K562 (cell line): ENCODE results near the gene HPDL. TPM values are rescaled to one million over a fixed set of nuclear protein-coding genes. Genes with fewer than 3 reads are reported as not detected.

Experiments
- ATAC-seq: fragments of 200-7000 bp; cut with Tn5 transposase; 3 replicates; pipeline ENCODE4 v1.9.1; 2020; ENCODE audit warnings: moderate library complexity
- BruUV-seq: library from RNA; stranded (reverse); fragments of 400-500 nt; replicated peaks from 2 replicates; lab custom pipeline; 2021; lab: Mats Ljungman, UMichigan
- CTCF ChIA-PET: fragments of 300-600 bp; formaldehyde crosslinking; extraction: SDS; loops from one replicate; lab custom pipeline; 2021; ENCODE audit warnings: low intra/inter-chr PET ratio; lab: Yijun Ruan, JAX
- POLR2A ChIA-PET: fragments of 300-600, 350-650 bp; sonication (Branson Sonifier 250); formaldehyde crosslinking; extraction: SDS; loops from one replicate; lab custom pipeline; 2021; ENCODE audit warnings: antibody characterized with exemption, inconsistent platforms; lab: Yijun Ruan, JAX
- DNase-seq, 4 experiments: peaks; one replicate each; pipeline versions ENCODE4 v3.0.0 to v3.0.0-alpha.2; 2011 to 2018; ENCODE audit warnings: low spot score in 3 of 4, mixed read lengths in 3 of 4; ENCODE audit errors: extremely low read depth in 1 of 4
- FAIRE-seq: peaks from 2 replicates; lab custom pipeline; 2011; peaks lifted over from hg19 to GRCh38; lab: Jason Lieb, UNC
- H2AFZ ChIP-seq: 2 replicates; pipeline ENCODE4 v1.6.0; 2011; ENCODE audit warnings: low read depth, low read length, control low read depth, inconsistent platforms
- H3K27ac ChIP-seq: fragments of 200-600 bp; 3 replicates; pipeline ENCODE4 v1.8.0; 2011; ENCODE audit warnings: low read depth, mild to moderate bottlenecking, control low read depth, inconsistent platforms, low read length, moderate library complexity, mixed read lengths; ENCODE audit errors: extremely low read depth
- H3K27me3 ChIP-seq, 2 experiments: fragments of 300-600 bp in 1 of 2; 2 replicates in 1 of 2; 3 replicates in 1 of 2; pipeline versions ENCODE4 v1.6.0 to v1.8.0; 2011; ENCODE audit warnings: inconsistent platforms in 2 of 2, low read length in 2 of 2, mild to moderate bottlenecking in 1 of 2, mixed read lengths in 1 of 2, moderate library complexity in 1 of 2; ENCODE audit not compliant: control insufficient read depth in 2 of 2, insufficient read depth in 2 of 2
- H3K36me3 ChIP-seq: fragments of 300-600 bp; 3 replicates; pipeline ENCODE4 v1.8.0; 2011; ENCODE audit warnings: mild to moderate bottlenecking, low read length, inconsistent platforms; ENCODE audit not compliant: control insufficient read depth, insufficient read depth
- H3K4me1 ChIP-seq, 2 experiments: fragments of 200-600 bp in 1 of 2; replicated peaks in 1 of 2; 2 replicates in 1 of 2; 3 replicates in 1 of 2; pipeline versions ENCODE4 v1.5.1 to v1.8.0; 2011; ENCODE audit warnings: inconsistent platforms in 2 of 2, low read length in 2 of 2, mild to moderate bottlenecking in 1 of 2, mixed read lengths in 1 of 2, moderate library complexity in 1 of 2; ENCODE audit not compliant: control insufficient read depth in 2 of 2, insufficient read depth in 2 of 2
- H3K4me2 ChIP-seq: 2 replicates; pipeline ENCODE4 v1.6.1; 2011; ENCODE audit warnings: low read length, control low read depth, inconsistent platforms, mixed read lengths; ENCODE audit not compliant: insufficient read depth
- H3K4me3 ChIP-seq: fragments of 200-600 bp; sonication (generic), shearing (Covaris generic); 2 replicates; pipeline ENCODE4 v1.5.1; 2016; ENCODE audit warnings: control low read depth, inconsistent platforms
- H3K79me2 ChIP-seq: fragments of 200-600 bp; 3 replicates; pipeline ENCODE4 v1.8.0; 2011; ENCODE audit warnings: low read length, inconsistent platforms; ENCODE audit not compliant: control insufficient read depth, insufficient read depth
- H3K9ac ChIP-seq, 2 experiments: 2 replicates each; pipeline versions ENCODE4 v1.6.0 to v1.6.1; 2011; ENCODE audit warnings: low read depth in 2 of 2, low read length in 2 of 2, control low read depth in 1 of 2, inconsistent platforms in 1 of 2, mild to moderate bottlenecking in 1 of 2, mixed read lengths in 1 of 2; ENCODE audit not compliant: insufficient read depth in 1 of 2
- H3K9me1 ChIP-seq: one replicate; pipeline ENCODE4 v1.6.0; 2011; ENCODE audit warnings: inconsistent platforms, mild to moderate bottlenecking, low read length, moderate library complexity; ENCODE audit not compliant: control insufficient read depth, insufficient read depth
- H3K9me3 ChIP-seq: replicated peaks from 2 replicates; pipeline ENCODE4 v1.5.1; 2011; ENCODE audit warnings: low read depth, low read length, inconsistent platforms; ENCODE audit not compliant: control insufficient read depth, insufficient read depth
- H4K20me1 ChIP-seq: replicated peaks from 2 replicates; pipeline ENCODE4 v1.6.1; 2011; ENCODE audit warnings: low read length, inconsistent platforms, mixed read lengths; ENCODE audit not compliant: control insufficient read depth, insufficient read depth
- EP300 ChIP-seq: IDR thresholded peaks from 2 replicates; pipeline ENCODE4 v1.6.1; 2012; ENCODE audit warnings: low read length, improper control_type of control experiment
- GATA2 ChIP-seq: sonication (generic); formaldehyde crosslinking; IDR thresholded peaks from 2 replicates; pipeline ENCODE4 v1.4.0; 2020; ENCODE audit warnings: mild to moderate bottlenecking, missing genetic modification reagents
- MCM2 ChIP-seq: fragments of 450-650 bp; IDR thresholded peaks from 2 replicates; pipeline ENCODE4 v1.6.1; 2017; ENCODE audit warnings: low read depth, mild to moderate bottlenecking
- MTF1 ChIP-seq: fragments of 250-450 bp; sonication (Bioruptor Pico); IDR thresholded peaks from 2 replicates; pipeline ENCODE4 v1.9.0; 2021; ENCODE audit warnings: moderate library complexity, mild to moderate bottlenecking, inconsistent platforms, borderline replicate concordance
- RFX7 ChIP-seq: fragments of 250-450 bp; sonication (Bioruptor Pico); IDR thresholded peaks from 2 replicates; pipeline ENCODE4 v1.5.1; 2021; ENCODE audit warnings: mild to moderate bottlenecking
- SIX5 ChIP-seq, 2 experiments: IDR thresholded peaks; 2 replicates each; pipeline ENCODE4 v1.6.1; 2011; ENCODE audit warnings: low read length in 2 of 2, borderline replicate concordance in 1 of 2, low read depth in 1 of 2, mild to moderate bottlenecking in 1 of 2, moderate library complexity in 1 of 2; ENCODE audit not compliant: insufficient read depth in 1 of 2
- SRSF1 ChIP-seq: fragments of 200-400 bp; formaldehyde crosslinking; IDR thresholded peaks from 2 replicates; pipeline ENCODE4 v1.6.1; 2017; ENCODE audit warnings: mild to moderate bottlenecking, low read depth, low read length, moderate library complexity
- ZNF184 ChIP-seq: sonication (generic); formaldehyde crosslinking; IDR thresholded peaks from 2 replicates; pipeline ENCODE4 v1.5.0; 2020; ENCODE audit warnings: missing genetic modification reagents
- ZNF253 ChIP-seq: fragments of 250-450 bp; sonication (Bioruptor Pico); conservative IDR thresholded peaks from 2 replicates; pipeline ENCODE4 v1.6.1; 2021; ENCODE audit warnings: mild to moderate bottlenecking
- ZNF3 ChIP-seq: fragments of 250-450 bp; sonication (Bioruptor Pico); IDR thresholded peaks from 2 replicates; pipeline ENCODE4 v1.5.0; 2021; ENCODE audit warnings: mild to moderate bottlenecking, moderate library complexity
- ZNF551 ChIP-seq: fragments of 250-450 bp; sonication (Bioruptor Pico); IDR thresholded peaks from 2 replicates; pipeline ENCODE4 v1.5.0; 2021; ENCODE audit warnings: mild to moderate bottlenecking, moderate library complexity
- ZNF57 ChIP-seq: fragments of 450-650 bp; formaldehyde crosslinking; IDR thresholded peaks from 2 replicates; pipeline ENCODE4 v1.4.0; 2020; ENCODE audit warnings: mild to moderate bottlenecking, moderate library complexity
- WGBS: fragments of 100-300 bp; shearing (Covaris generic); methylation state at CpG from one replicate; pipeline ENCODE4 v1.1.6; 2016; ENCODE audit warnings: low coverage, mixed read lengths; ENCODE audit not compliant: insufficient coverage; ENCODE audit errors: missing lambda C conversion rate; 5-methylcytosine and 5-hydroxymethylcytosine counted together
- in situ Hi-C: fragments of 300-500 bp; cut with MboI; formaldehyde crosslinking; loops from 4 replicates; pipeline ENCODE4 v1.15.0; 2018; ENCODE audit warnings: inconsistent platforms, mixed read lengths
- intact Hi-C: fragments of 100-400 bp; cut with micrococcal nuclease; formaldehyde crosslinking; loops from 2 replicates; pipeline ENCODE4 v1.14.2; 2022
- polyA plus RNA-seq, 8 experiments: library from polyadenylated mRNA; depleted of rRNA in 4 of 8; stranded (reverse) in 5 of 8; unstranded in 3 of 8; fragments of >200 nt; fragmentation: Nextera tagmentation in 2 of 8; fragmentation: Illumina TruSeq in 1 of 8; extraction: Ambion mirVana in 2 of 8; extraction: Trizol in 1 of 8; gene quantifications; 2 replicates each; pipeline versions ENCODE4 v1.2.1 to v1.2.3, GENCODE V29; 2011 to 2014; ENCODE audit warnings: inconsistent platforms in 1 of 8, missing spikeins in 1 of 8
- total RNA-seq, 7 experiments: library from RNA; depleted of rRNA in 6 of 7; stranded (reverse); fragments of >200 nt in 6 of 7; fragmentation: Illumina TruSeq in 2 of 7; extraction: Trizol in 2 of 7; gene quantifications; 2 replicates each; pipeline versions ENCODE4 v1.2.1 to v1.2.3, GENCODE V29; 2011 to 2021; ENCODE audit warnings: low replicate concordance in 1 of 7
- TF ChIP-seq, protein P1 (sequence below): fragments of 450-650 bp; formaldehyde crosslinking; IDR thresholded peaks from 2 replicates; pipeline ENCODE4 v1.4.0; 2022; ENCODE audit warnings: missing genetic modification characterization
- TF ChIP-seq, protein P2 (sequence below): IDR thresholded peaks from 2 replicates; pipeline ENCODE4 v1.6.1; 2011; ENCODE audit warnings: borderline replicate concordance, low read depth, mild to moderate bottlenecking, moderate library complexity, low read length; ENCODE audit not compliant: insufficient read depth, poor library complexity, severe bottlenecking
- TF ChIP-seq, protein P3 (sequence below): sonication (generic); IDR thresholded peaks from 2 replicates; pipeline ENCODE4 v1.6.1; 2016
- TF ChIP-seq, protein P4 (sequence below): fragments of 250-450 bp; sonication (Bioruptor Pico); IDR thresholded peaks from 2 replicates; pipeline ENCODE4 v1.4.0; 2020; ENCODE audit warnings: mild to moderate bottlenecking, moderate library complexity

The HPDL gene
- total and polyA plus RNA-seq, 9 of the 15 experiments (the other 6 are each of a cell fraction or from before 2014, with no cell fraction given): not detected

DNA sequence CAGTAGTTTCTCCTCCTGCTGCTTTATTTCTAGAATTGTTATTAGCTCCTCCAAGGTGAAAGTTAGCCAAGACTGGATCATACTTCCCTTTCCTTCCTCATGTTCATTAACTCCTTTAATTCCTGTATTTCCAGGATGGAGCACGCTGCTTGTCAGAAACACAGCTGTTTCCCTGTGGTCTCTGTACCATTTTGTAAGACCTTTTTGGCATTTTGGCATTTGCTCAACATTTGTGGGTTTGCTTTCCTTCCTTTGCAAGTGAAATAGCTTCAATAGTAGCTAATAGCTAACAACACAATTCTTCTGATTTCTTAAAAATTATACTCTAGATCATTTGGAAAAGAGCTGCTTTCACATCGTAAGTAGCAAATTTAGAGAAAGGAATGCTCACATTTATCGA is 44.3 kb upstream of the HPDL start:
- Histone ChIP-seq H3K4me1 (no peaks in the 10 kb centered on the region; a peak in 2 of 5 replicates), H3K4me3 (no peak overlapping the region), H3K9me1 (no peaks in the 10 kb centered on the region), H4K20me1 (no peaks in the 10 kb centered on the region), H2AFZ (peak overlapping the region; percentile 56; the same call in 1 of the 2 replicates), H3K27me3 (no peaks in the 10 kb centered on the region), H3K9ac (no peak overlapping the region), H3K9me3 (peaks cover 7% of the 10 kb centered on the region; the same call in 1 of the 2 replicates), H3K27ac (no peak overlapping the region), H3K4me2 (no peak overlapping the region), H3K79me2 (no peaks in the 10 kb centered on the region), H3K36me3 (no peaks in the 10 kb centered on the region)
- FAIRE-seq (no peak), ATAC-seq (no peak), DNase-seq (no peak)
- ChIA-PET POLR2A (interaction anchor here (0.7 to 1.2 kb wide), 2 partner anchors 10 to 75 kb away, joined by 3 read pairs; partner anchors contain the start of gene ZSWIM5), CTCF (no interaction called here)
- TF ChIP-seq ZNF184 (CRISPR knock-in tag): no peak
- TF ChIP-seq ZNF3 (CRISPR knock-in tag): no peak
- no peak for TF ChIP-seq SIX5 (IDR thresholded peaks at IDR 0.05; ENCODE audit: borderline replicate concordance in 1 of 2, insufficient read depth in 1 of 2, low read depth in 1 of 2, low read length in 2 of 2)
- no peak for TF ChIP-seq RFX7
- TF ChIP-seq, protein P1, sequence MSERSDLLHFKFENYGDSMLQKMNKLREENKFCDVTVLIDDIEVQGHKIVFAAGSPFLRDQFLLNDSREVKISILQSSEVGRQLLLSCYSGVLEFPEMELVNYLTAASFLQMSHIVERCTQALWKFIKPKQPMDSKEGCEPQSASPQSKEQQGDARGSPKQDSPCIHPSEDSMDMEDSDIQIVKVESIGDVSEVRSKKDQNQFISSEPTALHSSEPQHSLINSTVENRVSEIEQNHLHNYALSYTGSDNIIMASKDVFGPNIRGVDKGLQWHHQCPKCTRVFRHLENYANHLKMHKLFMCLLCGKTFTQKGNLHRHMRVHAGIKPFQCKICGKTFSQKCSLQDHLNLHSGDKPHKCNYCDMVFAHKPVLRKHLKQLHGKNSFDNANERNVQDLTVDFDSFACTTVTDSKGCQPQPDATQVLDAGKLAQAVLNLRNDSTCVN (CRISPR knock-in tag): no peak
- no peak for TF ChIP-seq ZNF57
- TF ChIP-seq EP300: no peak
- no peak for TF ChIP-seq MCM2
- TF ChIP-seq SRSF1: no peak
- TF ChIP-seq, protein P2, sequence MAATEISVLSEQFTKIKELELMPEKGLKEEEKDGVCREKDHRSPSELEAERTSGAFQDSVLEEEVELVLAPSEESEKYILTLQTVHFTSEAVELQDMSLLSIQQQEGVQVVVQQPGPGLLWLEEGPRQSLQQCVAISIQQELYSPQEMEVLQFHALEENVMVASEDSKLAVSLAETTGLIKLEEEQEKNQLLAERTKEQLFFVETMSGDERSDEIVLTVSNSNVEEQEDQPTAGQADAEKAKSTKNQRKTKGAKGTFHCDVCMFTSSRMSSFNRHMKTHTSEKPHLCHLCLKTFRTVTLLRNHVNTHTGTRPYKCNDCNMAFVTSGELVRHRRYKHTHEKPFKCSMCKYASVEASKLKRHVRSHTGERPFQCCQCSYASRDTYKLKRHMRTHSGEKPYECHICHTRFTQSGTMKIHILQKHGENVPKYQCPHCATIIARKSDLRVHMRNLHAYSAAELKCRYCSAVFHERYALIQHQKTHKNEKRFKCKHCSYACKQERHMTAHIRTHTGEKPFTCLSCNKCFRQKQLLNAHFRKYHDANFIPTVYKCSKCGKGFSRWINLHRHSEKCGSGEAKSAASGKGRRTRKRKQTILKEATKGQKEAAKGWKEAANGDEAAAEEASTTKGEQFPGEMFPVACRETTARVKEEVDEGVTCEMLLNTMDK: no peak
- TF ChIP-seq, protein P3, sequence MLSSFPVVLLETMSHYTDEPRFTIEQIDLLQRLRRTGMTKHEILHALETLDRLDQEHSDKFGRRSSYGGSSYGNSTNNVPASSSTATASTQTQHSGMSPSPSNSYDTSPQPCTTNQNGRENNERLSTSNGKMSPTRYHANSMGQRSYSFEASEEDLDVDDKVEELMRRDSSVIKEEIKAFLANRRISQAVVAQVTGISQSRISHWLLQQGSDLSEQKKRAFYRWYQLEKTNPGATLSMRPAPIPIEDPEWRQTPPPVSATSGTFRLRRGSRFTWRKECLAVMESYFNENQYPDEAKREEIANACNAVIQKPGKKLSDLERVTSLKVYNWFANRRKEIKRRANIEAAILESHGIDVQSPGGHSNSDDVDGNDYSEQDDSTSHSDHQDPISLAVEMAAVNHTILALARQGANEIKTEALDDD: no peak
- TF ChIP-seq, protein P4, sequence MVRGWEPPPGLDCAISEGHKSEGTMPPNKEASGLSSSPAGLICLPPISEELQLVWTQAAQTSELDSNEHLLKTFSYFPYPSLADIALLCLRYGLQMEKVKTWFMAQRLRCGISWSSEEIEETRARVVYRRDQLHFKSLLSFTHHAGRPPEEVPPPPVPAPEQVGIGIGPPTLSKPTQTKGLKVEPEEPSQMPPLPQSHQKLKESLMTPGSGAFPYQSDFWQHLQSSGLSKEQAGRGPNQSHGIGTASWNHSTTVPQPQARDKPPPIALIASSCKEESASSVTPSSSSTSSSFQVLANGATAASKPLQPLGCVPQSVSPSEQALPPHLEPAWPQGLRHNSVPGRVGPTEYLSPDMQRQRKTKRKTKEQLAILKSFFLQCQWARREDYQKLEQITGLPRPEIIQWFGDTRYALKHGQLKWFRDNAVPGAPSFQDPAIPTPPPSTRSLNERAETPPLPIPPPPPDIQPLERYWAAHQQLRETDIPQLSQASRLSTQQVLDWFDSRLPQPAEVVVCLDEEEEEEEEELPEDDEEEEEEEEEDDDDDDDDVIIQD (CRISPR knock-in tag): no peak
- TF ChIP-seq MTF1: no peak
- no peak for TF ChIP-seq ZNF253 (CRISPR knock-in tag)
- TF ChIP-seq ZNF551 (CRISPR knock-in tag): no peak
- TF ChIP-seq GATA2 (CRISPR knock-in tag): no peak
- no TSS peak for BruUV-seq
- intact Hi-C loops: no loop called here
- in situ Hi-C loops: no loop called here
- WGBS: 17% methylated on average over 3 of the region's 3 CpGs
